BE2C (cell line): ENCODE results near the gene ZCRB1.

Source experiments
- DNase-seq: peaks from one replicate; pipeline ENCODE4 v3.0.0-alpha.2; 2020
- H3K27me3 ChIP-seq: fragments of 250-450 bp; sonication (Bioruptor Pico); 2 replicates; pipeline ENCODE4 v1.5.1; 2020; ENCODE audit warnings: mild to moderate bottlenecking
- H3K36me3 ChIP-seq: fragments of 250-450 bp; sonication (Bioruptor Pico); 2 replicates; pipeline ENCODE4 v1.5.1; 2020; ENCODE audit warnings: mild to moderate bottlenecking
- H3K4me1 ChIP-seq: fragments of 250-450 bp; sonication (Bioruptor Pico); 2 replicates; pipeline ENCODE4 v1.5.1; 2020
- H3K4me3 ChIP-seq: 2 replicates; pipeline ENCODE4 v1.5.1; 2011; ENCODE audit warnings: low read depth, low read length
- H3K9me3 ChIP-seq: fragments of 250-450 bp; sonication (Bioruptor Pico); 2 replicates; pipeline ENCODE4 v1.5.1; 2020
- TF ChIP-seq, protein P1 (sequence below): IDR thresholded peaks from 2 replicates; pipeline ENCODE4 v1.5.1; 2012; ENCODE audit warnings: mild to moderate bottlenecking, low read depth, low read length

Gene ZCRB1

DNA sequence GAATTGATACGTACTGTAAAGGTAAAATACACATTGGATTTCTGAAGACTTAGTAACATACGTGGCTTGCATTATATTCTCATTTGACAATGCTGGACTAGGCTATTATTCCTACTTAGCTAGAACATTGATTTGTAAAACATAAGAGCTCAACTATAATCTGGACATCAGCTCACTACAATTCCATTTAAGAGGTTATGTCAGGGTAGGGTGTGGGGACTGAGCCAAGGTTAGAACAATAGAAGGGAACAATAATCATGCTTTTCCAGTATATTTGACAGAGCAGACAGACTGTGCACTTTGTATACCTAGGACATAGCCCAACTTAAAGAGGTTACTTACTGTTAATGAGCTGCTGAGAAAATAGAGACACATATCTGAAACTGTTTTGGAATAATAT, 10.8 kb downstream of the ZCRB1 start:
- no peak overlapping the region for H3K4me3 ChIP-seq
- no peaks in the 10 kb centered on the region for H3K9me3 ChIP-seq
- TF ChIP-seq, protein P1, sequence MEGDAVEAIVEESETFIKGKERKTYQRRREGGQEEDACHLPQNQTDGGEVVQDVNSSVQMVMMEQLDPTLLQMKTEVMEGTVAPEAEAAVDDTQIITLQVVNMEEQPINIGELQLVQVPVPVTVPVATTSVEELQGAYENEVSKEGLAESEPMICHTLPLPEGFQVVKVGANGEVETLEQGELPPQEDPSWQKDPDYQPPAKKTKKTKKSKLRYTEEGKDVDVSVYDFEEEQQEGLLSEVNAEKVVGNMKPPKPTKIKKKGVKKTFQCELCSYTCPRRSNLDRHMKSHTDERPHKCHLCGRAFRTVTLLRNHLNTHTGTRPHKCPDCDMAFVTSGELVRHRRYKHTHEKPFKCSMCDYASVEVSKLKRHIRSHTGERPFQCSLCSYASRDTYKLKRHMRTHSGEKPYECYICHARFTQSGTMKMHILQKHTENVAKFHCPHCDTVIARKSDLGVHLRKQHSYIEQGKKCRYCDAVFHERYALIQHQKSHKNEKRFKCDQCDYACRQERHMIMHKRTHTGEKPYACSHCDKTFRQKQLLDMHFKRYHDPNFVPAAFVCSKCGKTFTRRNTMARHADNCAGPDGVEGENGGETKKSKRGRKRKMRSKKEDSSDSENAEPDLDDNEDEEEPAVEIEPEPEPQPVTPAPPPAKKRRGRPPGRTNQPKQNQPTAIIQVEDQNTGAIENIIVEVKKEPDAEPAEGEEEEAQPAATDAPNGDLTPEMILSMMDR = no peak
- no peak for DNase-seq
- H3K4me1 ChIP-seq = no peaks in the 10 kb centered on the region
- peaks cover 12% of the 10 kb centered on the region for H3K36me3 ChIP-seq
- no peaks in the 10 kb centered on the region for H3K27me3 ChIP-seq

DNA sequence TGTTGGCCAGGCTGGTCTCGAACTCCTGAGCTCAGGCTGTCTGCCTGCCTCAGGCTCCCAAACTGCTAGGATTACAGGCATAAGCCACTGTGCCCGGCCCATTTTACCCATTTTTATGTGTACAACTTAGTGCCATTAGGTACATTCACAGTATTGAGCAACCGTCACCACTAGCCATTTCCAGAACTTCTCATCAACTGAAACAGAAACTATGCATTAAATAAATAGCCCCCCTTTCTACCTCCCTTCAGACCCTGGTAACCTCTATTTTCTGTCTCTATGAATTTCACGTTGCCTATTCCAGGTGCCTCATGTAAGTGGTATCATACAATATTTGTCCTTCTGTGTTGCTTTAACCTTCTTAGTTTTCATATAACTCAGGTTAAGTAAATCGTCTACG, 15.9 kb downstream of the ZCRB1 start:
- peaks cover 9% of the 10 kb centered on the region for H3K36me3 ChIP-seq
- TF ChIP-seq, protein P1 = no peak
- no peak for DNase-seq

DNA sequence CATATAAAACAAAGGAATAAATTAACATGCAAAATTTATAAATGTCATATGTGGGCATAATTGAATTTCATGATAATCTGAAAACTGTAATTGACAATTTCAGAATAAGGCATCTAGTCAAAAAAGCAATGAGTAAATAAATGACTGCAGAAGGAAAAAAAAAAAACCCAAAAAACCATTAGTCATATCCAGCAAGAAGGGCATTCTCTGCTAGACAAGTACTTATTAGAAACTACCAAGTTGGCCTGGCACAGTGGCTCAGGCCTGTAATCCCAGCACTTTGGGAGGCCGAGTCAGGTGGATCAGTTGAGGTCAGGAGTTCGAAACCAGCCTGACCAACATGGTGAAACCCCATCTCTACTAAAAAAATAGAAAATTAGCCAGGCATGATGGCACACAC, 17.5 kb downstream of the ZCRB1 start:
- no peaks in the 10 kb centered on the region for H3K27me3 ChIP-seq
- no peaks in the 10 kb centered on the region for H3K4me1 ChIP-seq
- TF ChIP-seq, protein P1 = no peak
- H3K9me3 ChIP-seq = no peaks in the 10 kb centered on the region
- no peak for DNase-seq
- no peak overlapping the region for H3K4me3 ChIP-seq
- H3K36me3 ChIP-seq = peaks cover 3% of the 10 kb centered on the region

More for the DNA sequence above, 15.9 kb downstream of the ZCRB1 start:
- Histone ChIP-seq H3K9me3 (no peaks in the 10 kb centered on the region), H3K4me3 (no peak overlapping the region), H3K27me3 (no peaks in the 10 kb centered on the region), H3K4me1 (no peaks in the 10 kb centered on the region)

DNA sequence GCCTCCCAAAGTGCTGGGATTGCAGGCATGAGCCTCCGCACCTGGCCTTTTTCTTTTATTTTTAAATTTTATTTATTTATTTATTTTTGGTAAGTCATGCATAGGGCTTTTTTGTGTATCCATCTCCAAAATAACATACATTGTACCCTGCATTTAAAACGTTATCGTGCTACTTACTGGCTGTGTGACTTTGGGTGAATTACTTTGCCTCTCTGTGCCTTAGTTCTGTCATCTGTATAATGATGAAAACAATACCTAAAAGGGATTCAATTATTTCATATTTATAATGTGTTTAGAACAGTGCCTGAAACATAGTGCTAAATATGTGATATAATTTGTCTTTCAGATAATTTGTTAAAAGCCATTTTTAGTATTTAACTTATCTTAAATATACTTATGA, 19.6 kb downstream of the ZCRB1 start:
- H3K27me3 ChIP-seq = no peaks in the 10 kb centered on the region
- TF ChIP-seq, protein P1 = no peak
- H3K4me3 ChIP-seq = no peak overlapping the region
- H3K4me1 ChIP-seq = no peaks in the 10 kb centered on the region
- no peaks in the 10 kb centered on the region for H3K9me3 ChIP-seq
- no peak for DNase-seq
- H3K36me3 ChIP-seq = no peaks in the 10 kb centered on the region

DNA sequence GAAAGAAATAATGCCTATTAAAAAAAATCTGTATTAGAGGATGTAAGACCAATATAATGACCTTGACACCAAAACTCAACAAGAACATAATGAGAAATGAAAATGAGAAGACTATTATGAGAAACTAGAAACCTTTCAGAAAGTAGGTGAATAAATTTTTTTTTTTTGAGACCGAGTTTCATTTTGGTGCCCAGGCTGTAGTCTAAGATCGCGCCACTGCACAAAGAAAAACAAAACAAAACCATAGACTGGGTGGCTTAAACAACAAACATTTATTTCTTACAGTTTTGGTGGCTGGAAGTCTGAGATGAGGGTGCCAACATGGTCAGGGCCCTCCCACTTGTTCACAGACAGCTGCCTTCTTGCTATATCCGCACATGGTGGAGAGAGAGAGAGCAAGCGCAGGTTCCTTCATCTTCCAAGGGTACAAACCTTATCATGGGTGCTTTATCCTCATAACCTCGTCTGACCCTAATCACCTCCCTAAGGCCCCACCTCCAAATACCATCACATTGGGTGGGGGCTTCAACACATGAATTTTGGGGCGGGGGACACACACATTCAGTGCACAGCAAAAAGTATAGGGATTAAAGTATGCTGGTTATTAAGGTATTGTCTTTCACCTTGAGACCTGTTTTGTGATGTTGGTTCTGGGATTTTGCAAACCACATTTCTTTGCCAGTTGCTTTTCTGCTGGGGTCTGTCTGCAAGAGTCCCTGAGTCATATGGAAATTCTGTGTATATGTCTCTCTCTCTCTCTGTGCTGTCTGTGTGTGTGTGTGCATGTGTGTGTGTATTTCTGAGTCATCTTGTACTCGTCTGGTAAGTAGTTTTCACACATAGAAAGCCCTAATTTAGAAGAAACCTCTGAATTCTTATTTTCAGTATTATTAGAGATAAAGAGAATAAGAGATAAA, 26.2 kb downstream of the ZCRB1 start:
- Histone ChIP-seq H3K36me3 (no peaks in the 10 kb centered on the region), H3K4me3 (no peak overlapping the region), H3K9me3 (no peaks in the 10 kb centered on the region), H3K27me3 (no peaks in the 10 kb centered on the region), H3K4me1 (no peaks in the 10 kb centered on the region)
- DNase-seq = no peak
- TF ChIP-seq, protein P1 = no peak

DNA sequence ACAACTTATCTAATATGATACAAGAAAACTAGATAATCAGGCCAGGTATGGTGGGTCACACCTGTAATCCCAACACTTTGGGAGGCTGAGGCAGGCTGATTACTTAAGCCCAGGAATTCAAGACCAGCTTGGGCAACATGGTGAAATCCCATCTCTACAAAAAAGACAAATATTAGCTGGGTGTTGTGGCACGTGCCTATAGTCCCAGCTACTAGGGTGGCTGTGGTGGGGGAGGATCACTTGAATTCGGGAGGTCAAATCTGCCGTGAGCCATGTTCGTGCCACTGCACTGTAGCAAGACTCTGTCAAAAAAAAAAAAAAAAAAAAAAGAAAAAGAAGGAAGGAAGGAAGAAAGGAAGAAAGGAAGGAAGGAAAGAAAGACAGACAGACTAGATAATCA, 27.0 kb downstream of the ZCRB1 start:
- TF ChIP-seq, protein P1 = no peak
- DNase-seq = no peak
- Histone ChIP-seq H3K27me3 (no peaks in the 10 kb centered on the region), H3K36me3 (no peaks in the 10 kb centered on the region), H3K4me1 (no peaks in the 10 kb centered on the region), H3K9me3 (no peaks in the 10 kb centered on the region), H3K4me3 (no peak overlapping the region)
